PC-9 (cell line): Measurements from ENCODE around the gene CEP68. TPM values are rescaled to one million over a fixed set of nuclear protein-coding genes. Genes with fewer than 3 reads are reported as not detected.

Experiments used
- BruUV-seq: library from RNA; stranded (reverse); fragments of 400-500 nt; replicated peaks from 2 replicates; lab custom pipeline; 2021; lab: Mats Ljungman, UMichigan
- CTCF ChIA-PET: fragments of 300-600 bp; sonication (Branson Sonifier 250); formaldehyde crosslinking; loops from one replicate; lab custom pipeline; 2022; ENCODE audit warnings: antibody characterized with exemption; lab: Charles Lee
- POLR2A ChIA-PET: fragments of 300-600 bp; sonication (Branson Sonifier 250); formaldehyde crosslinking; loops from one replicate; lab custom pipeline; 2022; ENCODE audit warnings: antibody characterized with exemption; ENCODE audit not compliant: unreplicated experiment; lab: Charles Lee
- DNase-seq, 2 experiments: peaks; one replicate each; pipeline versions ENCODE4 v3.0.0 to v3.0.0-alpha.2; 2015 to 2022; ENCODE audit warnings: mixed read lengths in 1 of 2
- H2AFZ ChIP-seq: fragments of 200-600 bp; sonication (generic); 2 replicates; pipeline ENCODE4 v1.8.1; 2017; ENCODE audit warnings: antibody characterized with exemption
- H3F3A ChIP-seq: fragments of 200-600 bp; sonication (generic); 2 replicates; pipeline ENCODE4 v1.8.1; 2017; ENCODE audit warnings: antibody characterized with exemption, mild to moderate bottlenecking, low read depth; ENCODE audit not compliant: insufficient read depth
- H3K27ac ChIP-seq: fragments of 200-600 bp; sonication (generic); 2 replicates; pipeline ENCODE4 v1.6.1; 2016; ENCODE audit warnings: mixed run types
- H3K27me3 ChIP-seq: fragments of 200-600 bp; sonication (generic); 2 replicates; pipeline ENCODE4 v1.6.1; 2016; ENCODE audit warnings: low read depth, mixed run types; ENCODE audit not compliant: insufficient read depth
- H3K36me3 ChIP-seq: fragments of 200-600 bp; sonication (generic); 2 replicates; pipeline ENCODE4 v1.6.1; 2016; ENCODE audit warnings: low read depth, mixed run types
- H3K4me1 ChIP-seq: fragments of 200-600 bp; sonication (generic); replicated peaks from 2 replicates; pipeline ENCODE4 v1.6.1; 2016; ENCODE audit warnings: mixed run types; ENCODE audit not compliant: insufficient read depth
- H3K4me2 ChIP-seq: fragments of 200-600 bp; sonication (generic); 2 replicates; pipeline ENCODE4 v1.6.1; 2017; ENCODE audit warnings: mixed run types
- H3K4me3 ChIP-seq: fragments of 200-600 bp; sonication (generic); 2 replicates; pipeline ENCODE4 v1.6.1; 2016; ENCODE audit warnings: mixed run types
- H3K79me2 ChIP-seq: fragments of 200-600 bp; sonication (generic); 2 replicates; pipeline ENCODE4 v1.6.1; 2017; ENCODE audit warnings: low read depth, mixed run types
- H3K9me2 ChIP-seq: fragments of 200-600 bp; sonication (generic); 2 replicates; pipeline ENCODE4 v1.8.1; 2017; ENCODE audit warnings: mild to moderate bottlenecking; ENCODE audit not compliant: insufficient read depth
- H3K9me3 ChIP-seq: fragments of 200-600 bp; sonication (generic); 2 replicates; pipeline ENCODE4 v1.8.1; 2016; ENCODE audit warnings: low read depth; ENCODE audit not compliant: insufficient read depth
- H4K20me1 ChIP-seq: fragments of 200-600 bp; sonication (generic); 2 replicates; pipeline ENCODE4 v1.8.1; 2017; ENCODE audit not compliant: insufficient read depth
- CTCF ChIP-seq: fragments of 200-600 bp; sonication (generic); conservative IDR thresholded peaks from 2 replicates; pipeline ENCODE4 v1.6.1; 2017; ENCODE audit warnings: mixed run types, antibody characterized with exemption, mild to moderate bottlenecking, moderate library complexity
- EZH2 ChIP-seq: fragments of 200-600 bp; sonication (generic); IDR thresholded peaks from 2 replicates; pipeline ENCODE4 v1.8.0; 2017; ENCODE audit warnings: antibody characterized with exemption, low read depth
- intact Hi-C: fragments of 100-400 bp; cut with micrococcal nuclease; formaldehyde crosslinking; loops from one replicate; pipeline ENCODE4 v1.10.0; 2022; ENCODE audit not compliant: unreplicated experiment
- total RNA-seq: library from RNA; stranded (reverse); gene quantifications from 2 replicates; pipeline ENCODE4 v1.2.3, GENCODE V29; 2021

Gene CEP68
- total RNA-seq, 1 experiment from 2014 or later: 10.8 TPM

DNA sequence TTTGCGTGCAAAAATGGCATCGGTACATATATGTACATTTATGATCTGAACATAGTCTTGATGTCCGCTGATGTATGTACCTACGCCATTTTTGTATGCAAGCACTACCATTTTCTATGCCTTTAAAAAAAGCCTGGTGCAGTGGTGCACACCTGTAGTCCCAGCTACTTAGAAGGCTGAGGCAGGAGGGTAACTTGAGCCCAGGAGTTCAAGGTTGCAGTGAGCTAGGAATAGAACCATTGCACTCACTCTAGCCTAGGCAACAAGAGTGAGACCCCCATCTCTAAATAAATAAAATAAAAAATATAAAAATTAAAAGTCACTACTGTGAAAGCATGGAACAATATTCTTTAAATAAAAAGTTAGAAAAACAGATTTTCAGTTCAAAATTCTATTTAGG is 57.0 kb downstream of the CEP68 start:
- Histone ChIP-seq H3K4me2 (no peak overlapping the region), H3K4me1 (no peaks in the 10 kb centered on the region), H3K9me3 (no peaks in the 10 kb centered on the region), H3K4me3 (no peak overlapping the region), H4K20me1 (peaks cover 100% of the 10 kb centered on the region), H3K9me2 (no peaks in the 10 kb centered on the region), H3F3A (peaks cover 4% of the 10 kb centered on the region), H3K27ac (no peak overlapping the region), H2AFZ (no peak overlapping the region), H3K27me3 (no peaks in the 10 kb centered on the region), H3K36me3 (0 out of 2 replicates have a peak, but pooled peaks cover 4% of the 10 kb centered on the region), H3K79me2 (peaks cover 99% of the 10 kb centered on the region)
- ChIA-PET POLR2A (interaction anchor here (0.6 kb wide), 1 partner anchor 151 kb away, joined by 7 read pairs; no protein-coding TSS in a partner anchor), CTCF (interaction anchor here (0.5 kb wide), 1 partner anchor 80 kb away, joined by 5 read pairs; no protein-coding TSS in a partner anchor)
- no peak for TF ChIP-seq EZH2
- TF ChIP-seq CTCF: no peak
- BruUV-seq: no TSS peak
- no peak for DNase-seq
- intact Hi-C loops: no loop called here

- H2AFZ ChIP-seq: no peak overlapping the region
- ChIA-PET POLR2A (interaction anchor here (0.6 kb wide), 1 partner anchor 152 kb away, joined by 7 read pairs; no protein-coding TSS in a partner anchor), CTCF (no interaction called here)
- no TSS peak for BruUV-seq
- peaks cover 100% of the 10 kb centered on the region for H4K20me1 ChIP-seq
- H3K4me1 ChIP-seq: no peaks in the 10 kb centered on the region
- no peak overlapping the region for H3K27ac ChIP-seq
- no peaks in the 10 kb centered on the region for H3K9me2 ChIP-seq
- H3K27me3 ChIP-seq: no peaks in the 10 kb centered on the region
- peaks cover 4% of the 10 kb centered on the region; the same call in 1 of the 2 replicates for H3K36me3 ChIP-seq
- no peaks in the 10 kb centered on the region for H3K9me3 ChIP-seq
- TF ChIP-seq EZH2 (no peak), CTCF (no peak)
- no peak overlapping the region for H3K4me2 ChIP-seq
- H3F3A ChIP-seq: peaks cover 4% of the 10 kb centered on the region
- H3K4me3 ChIP-seq: no peak overlapping the region
- no peak for DNase-seq
- peaks cover 99% of the 10 kb centered on the region for H3K79me2 ChIP-seq
- intact Hi-C loops: no loop called here
These were observed 57.6 kb downstream of the CEP68 start for GRCh38 chr2:65113816-65114215.

DNA sequence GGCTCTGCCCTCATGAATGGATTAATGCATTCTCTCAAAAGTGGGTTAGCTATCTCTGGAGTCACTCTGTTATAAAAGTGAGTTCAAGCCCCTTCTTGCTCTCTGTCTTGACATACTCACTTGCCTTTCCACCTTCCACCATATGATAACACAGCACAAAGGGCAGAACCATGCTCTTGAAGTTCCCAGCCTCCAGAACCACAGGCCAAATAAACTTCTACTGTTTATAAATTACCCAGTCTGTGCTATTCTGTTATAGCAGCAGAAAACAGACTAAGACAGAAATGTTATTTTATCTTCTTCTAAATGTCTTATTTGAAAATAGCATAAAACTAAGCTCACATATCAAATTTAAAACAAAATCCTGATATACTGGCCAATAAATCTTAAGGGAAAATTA is 58.7 kb downstream of the CEP68 start:
- H3K36me3 ChIP-seq: peaks cover 4% of the 10 kb centered on the region; the same call in 1 of the 2 replicates

More for the DNA sequence above, 58.7 kb downstream of the CEP68 start:
- Histone ChIP-seq H4K20me1 (peaks cover 99% of the 10 kb centered on the region), H3K4me3 (no peak overlapping the region), H3K9me2 (no peaks in the 10 kb centered on the region), H3F3A (peaks cover 1% of the 10 kb centered on the region), H3K27ac (no peak overlapping the region), H3K79me2 (peaks cover 99% of the 10 kb centered on the region), H3K4me2 (no peak overlapping the region), H3K4me1 (no peaks in the 10 kb centered on the region), H2AFZ (no peak overlapping the region), H3K27me3 (no peaks in the 10 kb centered on the region), H3K9me3 (no peaks in the 10 kb centered on the region)
- DNase-seq: no peak
- ChIA-PET POLR2A (interaction anchor here (0.7 kb wide), 1 partner anchor 39 kb away, joined by 3 read pairs; no protein-coding TSS in a partner anchor), CTCF (no interaction called here)
- no peak for TF ChIP-seq CTCF
- TF ChIP-seq EZH2: no peak
- BruUV-seq: no TSS peak
- intact Hi-C loops: no loop called here
